ENCODE data around the gene CAMSAP1. TPM values are rescaled to one million over a fixed set of nuclear protein-coding genes. Genes with fewer than 3 reads are reported as not detected.

Gene CAMSAP1
- total and polyA plus RNA-seq, 10 of the 15 experiments (the other 5 are each of a cell fraction or from before 2014, with no cell fraction given) = 1.4 to 24.7 (median 8.0) TPM

DNA sequence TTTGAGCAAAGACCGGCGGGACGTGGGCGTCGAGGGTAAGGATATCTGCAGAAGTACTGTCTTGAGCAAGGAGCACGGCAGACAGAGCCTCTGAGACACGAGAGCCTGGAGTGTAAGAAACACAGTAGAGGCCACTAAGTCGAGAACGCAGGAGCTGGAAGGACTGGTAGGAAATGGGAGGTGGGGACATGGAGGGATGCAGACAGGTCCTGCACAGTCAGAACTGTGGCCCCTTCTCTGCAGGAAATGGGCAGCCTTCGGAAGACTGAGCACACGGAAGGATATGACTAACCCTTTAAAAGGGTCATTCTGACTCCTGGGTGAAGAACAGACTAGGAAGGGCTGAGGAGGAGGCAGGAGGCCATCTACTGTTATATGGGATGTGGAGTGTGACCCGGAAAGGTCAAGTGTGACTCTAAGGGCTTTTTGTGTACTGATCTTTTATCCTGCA lies 1.4 kb upstream of the CAMSAP1 start (continued):
- TF ChIP-seq, protein P1, sequence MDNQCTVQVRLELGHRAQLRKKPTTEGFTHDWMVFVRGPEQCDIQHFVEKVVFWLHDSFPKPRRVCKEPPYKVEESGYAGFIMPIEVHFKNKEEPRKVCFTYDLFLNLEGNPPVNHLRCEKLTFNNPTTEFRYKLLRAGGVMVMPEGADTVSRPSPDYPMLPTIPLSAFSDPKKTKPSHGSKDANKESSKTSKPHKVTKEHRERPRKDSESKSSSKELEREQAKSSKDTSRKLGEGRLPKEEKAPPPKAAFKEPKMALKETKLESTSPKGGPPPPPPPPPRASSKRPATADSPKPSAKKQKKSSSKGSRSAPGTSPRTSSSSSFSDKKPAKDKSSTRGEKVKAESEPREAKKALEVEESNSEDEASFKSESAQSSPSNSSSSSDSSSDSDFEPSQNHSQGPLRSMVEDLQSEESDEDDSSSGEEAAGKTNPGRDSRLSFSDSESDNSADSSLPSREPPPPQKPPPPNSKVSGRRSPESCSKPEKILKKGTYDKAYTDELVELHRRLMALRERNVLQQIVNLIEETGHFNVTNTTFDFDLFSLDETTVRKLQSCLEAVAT (IDR thresholded peaks at IDR 0.05) = no peak
- TF ChIP-seq RAD51 (IDR thresholded peaks at IDR 0.05) = no peak

DNA sequence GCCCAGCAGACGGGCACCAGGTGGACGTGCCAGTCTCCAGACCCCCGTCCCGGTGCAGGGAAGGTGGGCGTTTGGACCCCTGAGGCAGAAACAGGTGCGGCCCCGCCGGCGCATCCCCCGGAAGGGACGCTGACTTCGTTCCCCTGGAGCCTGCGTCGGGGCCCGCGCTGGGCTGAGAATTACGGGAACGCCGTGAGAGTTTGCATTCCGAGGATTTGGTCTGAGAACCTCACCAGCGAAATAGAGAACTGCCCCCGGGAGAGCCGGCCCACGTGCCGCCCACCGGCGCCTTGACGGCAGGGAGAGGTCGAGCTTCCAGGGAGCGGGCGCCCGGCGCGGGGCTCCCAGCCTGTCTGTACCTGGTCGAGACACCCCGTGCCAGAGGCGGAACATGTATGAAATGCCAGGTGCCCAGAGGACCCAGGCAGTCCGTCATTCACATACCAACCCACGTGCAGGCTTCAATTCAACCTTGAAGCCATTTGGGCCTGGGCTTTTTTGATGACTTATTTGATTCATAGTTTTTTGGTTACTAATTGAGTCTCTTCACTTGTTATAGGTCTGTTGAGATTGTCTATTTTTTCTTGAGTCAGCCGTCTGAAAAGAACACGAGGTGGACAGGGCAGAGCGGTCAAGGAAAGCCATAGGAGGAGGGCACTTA lies 877 bp upstream of the CAMSAP1 start:
- RAD21 ChIA-PET (ENCODE audit: unreplicated experiment) = interaction anchor here (0.7 kb wide), 2 partner anchors 11 to 262 kb away, joined by 3 read pairs; no protein-coding TSS in a partner anchor
- H2AFZ ChIP-seq (ENCODE audit: control insufficient read depth, low read depth, low read length) = peak overlapping the region; percentile 87
- peak overlapping the region; percentile 50 for H3K27ac ChIP-seq (ENCODE audit: control insufficient read depth, insufficient read depth)
- TF ChIP-seq IKZF1 (conservative IDR thresholded peaks at IDR 0.05) = peak; percentile 9; the same call in 1 of the 2 replicates
- TF ChIP-seq NR2F1 (conservative IDR thresholded peaks at IDR 0.05) = 0 out of 2 replicates have a peak, but pooled peaks have one; percentile 25
- TF ChIP-seq RBBP5 (conservative IDR thresholded peaks at IDR 0.05) = no peak
- no peak for TF ChIP-seq EZH2 (IDR thresholded peaks at IDR 0.05; ENCODE audit: borderline replicate concordance, control insufficient read depth, low read depth, low read length)
- no peak for TF ChIP-seq CEBPB (IDR thresholded peaks at IDR 0.05; ENCODE audit: borderline replicate concordance in 1 of 2, low read depth in 2 of 2, low read length in 2 of 2)
- TF ChIP-seq POLR2AphosphoS2 (IDR thresholded peaks at IDR 0.05; ENCODE audit: low read depth, low read length) = no peak
- TF ChIP-seq ZNF24 (IDR thresholded peaks at IDR 0.05) = no peak
- TF ChIP-seq, protein P2, sequence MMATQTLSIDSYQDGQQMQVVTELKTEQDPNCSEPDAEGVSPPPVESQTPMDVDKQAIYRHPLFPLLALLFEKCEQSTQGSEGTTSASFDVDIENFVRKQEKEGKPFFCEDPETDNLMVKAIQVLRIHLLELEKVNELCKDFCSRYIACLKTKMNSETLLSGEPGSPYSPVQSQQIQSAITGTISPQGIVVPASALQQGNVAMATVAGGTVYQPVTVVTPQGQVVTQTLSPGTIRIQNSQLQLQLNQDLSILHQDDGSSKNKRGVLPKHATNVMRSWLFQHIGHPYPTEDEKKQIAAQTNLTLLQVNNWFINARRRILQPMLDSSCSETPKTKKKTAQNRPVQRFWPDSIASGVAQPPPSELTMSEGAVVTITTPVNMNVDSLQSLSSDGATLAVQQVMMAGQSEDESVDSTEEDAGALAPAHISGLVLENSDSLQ (IDR thresholded peaks at IDR 0.05) = no peak
- no peak for TF ChIP-seq CBX3 (IDR thresholded peaks at IDR 0.05; ENCODE audit: borderline replicate concordance, low read depth)
- TF ChIP-seq EED (IDR thresholded peaks at IDR 0.05; ENCODE audit: low read depth) = no peak
- no peak for TF ChIP-seq RFX5 (IDR thresholded peaks at IDR 0.05; ENCODE audit: low read depth, low read length)
- TF ChIP-seq NFYB (IDR thresholded peaks at IDR 0.05; ENCODE audit: insufficient read depth, low read depth, low read length) = no peak
- no peak for TF ChIP-seq SMARCA5 (IDR thresholded peaks at IDR 0.05)
- TF ChIP-seq, protein P1 (IDR thresholded peaks at IDR 0.05) = 0 out of 2 replicates have a peak, but pooled peaks have one; percentile 28
- no peak for TF ChIP-seq SP1 (IDR thresholded peaks at IDR 0.05; ENCODE audit: low read depth, low read length)
- TF ChIP-seq ASH2L (IDR thresholded peaks at IDR 0.05; ENCODE audit: borderline replicate concordance, low read depth) = no peak
- TF ChIP-seq LARP7 (IDR thresholded peaks at IDR 0.05) = peak; percentile 62; the same call in 1 of the 2 replicates
- no peak for TF ChIP-seq ZNF217 (IDR thresholded peaks at IDR 0.05)

More for the DNA sequence above, 877 bp upstream of the CAMSAP1 start:
- Histone ChIP-seq H3K4me3 (peak overlapping the region; percentile 84), H4K20me1 (ENCODE audit: control insufficient read depth, insufficient read depth) (no peaks in the 10 kb centered on the region), H3K27me3 (replicated peaks in 1 of 2; ENCODE audit: control insufficient read depth in 2 of 2, insufficient read depth in 2 of 2, low read length in 1 of 2) (no peaks in the 10 kb centered on the region), H3K79me2 (ENCODE audit: control insufficient read depth, insufficient read depth, low read length) (peaks cover 45% of the 10 kb centered on the region), H3K9ac (ENCODE audit: control insufficient read depth, insufficient read depth, low read length) (peak overlapping the region; percentile 70; the same call in 1 of the 2 replicates), H3K4me2 (ENCODE audit: control insufficient read depth, insufficient read depth) (peak overlapping the region; percentile 78), H3K36me3 (ENCODE audit: control insufficient read depth in 2 of 2, insufficient read depth in 2 of 2, low read length in 1 of 2) (peaks cover 0 to 2% of the 10 kb centered on the region in 2 experiments; a peak in 2 of 4 replicates), H3K9me3 (replicated peaks; ENCODE audit: control insufficient read depth, insufficient read depth, low read length) (no peaks in the 10 kb centered on the region; the same call in 2 of the 3 replicates), H3K4me1 (ENCODE audit: control insufficient read depth, insufficient read depth, low read length) (peaks cover 27% of the 10 kb centered on the region)
- 19% methylated on average over 42 of the region's 42 CpGs for WGBS (ENCODE audit: insufficient coverage, insufficient replicate concordance, low lambda C conversion rate, missing lambda C conversion rate)
- POLR2A ChIA-PET = interaction anchor here (0.6 to 1.0 kb wide), 2 partner anchors 9 to 20 kb away, joined by 4 to 6 read pairs; no protein-coding TSS in a partner anchor
- FAIRE-seq (no peak), DNase-seq (ENCODE audit: low read depth, low spot score) (no peak), ATAC-seq (no peak)
- intact Hi-C loops (cut with micrococcal nuclease; ENCODE audit: unreplicated experiment) (loop anchor here (5.0 kb wide), 2 partner anchors 46 to 54 kb away; partner anchors contain the start of gene UBAC1), in situ Hi-C loops (cut with MboI) (no loop called here)
- CTCF ChIA-PET = interaction anchor here (1.0 to 1.2 kb wide), 2 partner anchors 9 to 39 kb away, joined by 3 read pairs; no protein-coding TSS in a partner anchor
- SMC1A ChIA-PET (ENCODE audit: uncharacterized antibody, unreplicated experiment) = no interaction called here
- no TSS peak for BruUV-seq (replicated peaks)
